ENCODE data around the gene TTC22.

- TF ChIP-seq, protein P1, sequence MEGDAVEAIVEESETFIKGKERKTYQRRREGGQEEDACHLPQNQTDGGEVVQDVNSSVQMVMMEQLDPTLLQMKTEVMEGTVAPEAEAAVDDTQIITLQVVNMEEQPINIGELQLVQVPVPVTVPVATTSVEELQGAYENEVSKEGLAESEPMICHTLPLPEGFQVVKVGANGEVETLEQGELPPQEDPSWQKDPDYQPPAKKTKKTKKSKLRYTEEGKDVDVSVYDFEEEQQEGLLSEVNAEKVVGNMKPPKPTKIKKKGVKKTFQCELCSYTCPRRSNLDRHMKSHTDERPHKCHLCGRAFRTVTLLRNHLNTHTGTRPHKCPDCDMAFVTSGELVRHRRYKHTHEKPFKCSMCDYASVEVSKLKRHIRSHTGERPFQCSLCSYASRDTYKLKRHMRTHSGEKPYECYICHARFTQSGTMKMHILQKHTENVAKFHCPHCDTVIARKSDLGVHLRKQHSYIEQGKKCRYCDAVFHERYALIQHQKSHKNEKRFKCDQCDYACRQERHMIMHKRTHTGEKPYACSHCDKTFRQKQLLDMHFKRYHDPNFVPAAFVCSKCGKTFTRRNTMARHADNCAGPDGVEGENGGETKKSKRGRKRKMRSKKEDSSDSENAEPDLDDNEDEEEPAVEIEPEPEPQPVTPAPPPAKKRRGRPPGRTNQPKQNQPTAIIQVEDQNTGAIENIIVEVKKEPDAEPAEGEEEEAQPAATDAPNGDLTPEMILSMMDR (conservative IDR thresholded peaks at IDR 0.05 in 1 of 2, IDR thresholded peaks at IDR 0.05 in 1 of 2; ENCODE audit: extremely low read depth in 1 of 2, insufficient read depth in 1 of 2, low read depth in 1 of 2, low read length in 2 of 2) = no peak
- no peak for TF ChIP-seq EZH2 (IDR thresholded peaks at IDR 0.05; ENCODE audit: borderline replicate concordance, low read length)
Observed at GRCh38 chr1:54839824-54840223, 38.7 kb upstream of the TTC22 start.

All from mammary epithelial cell (primary cell).